Fibroblast of gingiva (primary cell): ENCODE measurements around the gene PDK1.

ENCODE experiments used
- DNase-seq: peaks from one replicate; pipeline ENCODE4 v3.0.0-alpha.2; 2011; ENCODE audit warnings: low read depth

The PDK1 gene

DNA sequence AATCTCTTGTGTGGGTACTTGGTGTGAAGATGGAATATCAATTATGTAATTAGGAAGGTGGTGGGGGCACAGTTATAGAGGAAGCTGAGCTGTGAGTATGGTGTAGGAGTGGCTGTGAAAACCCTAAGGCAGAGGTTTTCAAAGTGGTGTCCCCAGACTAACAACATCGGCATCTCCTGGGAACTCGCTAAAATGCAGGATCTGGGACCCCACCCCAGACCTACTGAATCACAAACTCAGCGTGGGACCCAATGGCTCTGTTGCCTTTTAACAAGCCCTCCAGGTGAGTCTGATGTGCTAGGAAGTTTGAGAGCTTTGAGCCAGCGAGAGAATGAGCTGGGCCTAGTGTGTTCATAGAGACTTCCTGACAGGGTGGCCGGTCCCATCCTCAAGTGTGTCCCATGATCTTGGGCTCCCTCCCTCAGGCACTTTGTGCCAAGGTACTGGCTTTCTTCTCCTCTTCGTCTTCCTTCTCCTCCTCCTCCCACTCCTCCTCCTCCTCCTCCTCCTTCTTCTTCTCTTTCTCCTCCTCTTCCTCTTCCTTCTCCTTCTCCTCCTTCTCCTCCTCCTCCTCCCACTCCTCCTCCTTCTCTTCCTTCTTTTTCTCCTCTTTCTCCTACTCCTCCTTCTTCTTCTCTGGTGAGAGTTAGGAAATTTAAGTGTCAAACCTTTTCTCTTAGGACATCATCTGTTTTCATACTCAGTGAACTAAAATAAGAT lies 86.6 kb downstream of the PDK1 start:
- DNase-seq: no peak

DNA sequence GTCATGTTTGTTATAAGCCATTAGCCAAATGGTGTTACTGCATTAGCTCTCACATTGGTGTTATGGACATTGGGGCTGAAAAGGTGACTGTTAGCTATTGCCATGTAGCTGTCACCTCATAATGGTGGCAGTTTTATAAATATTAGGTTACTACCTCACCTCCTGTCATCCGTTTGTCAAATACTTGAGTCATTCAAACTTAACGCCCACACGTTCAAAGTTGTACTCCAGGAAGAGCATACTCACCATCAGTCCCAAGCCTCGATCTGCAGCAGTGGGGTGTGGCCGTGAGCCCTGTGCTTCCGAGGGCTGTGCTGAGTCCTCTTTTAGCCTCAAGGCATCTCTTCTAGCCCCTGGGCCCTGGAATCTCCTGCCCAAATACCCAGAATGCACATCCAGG lies 87.3 kb downstream of the PDK1 start:
- DNase-seq: no peak

DNA sequence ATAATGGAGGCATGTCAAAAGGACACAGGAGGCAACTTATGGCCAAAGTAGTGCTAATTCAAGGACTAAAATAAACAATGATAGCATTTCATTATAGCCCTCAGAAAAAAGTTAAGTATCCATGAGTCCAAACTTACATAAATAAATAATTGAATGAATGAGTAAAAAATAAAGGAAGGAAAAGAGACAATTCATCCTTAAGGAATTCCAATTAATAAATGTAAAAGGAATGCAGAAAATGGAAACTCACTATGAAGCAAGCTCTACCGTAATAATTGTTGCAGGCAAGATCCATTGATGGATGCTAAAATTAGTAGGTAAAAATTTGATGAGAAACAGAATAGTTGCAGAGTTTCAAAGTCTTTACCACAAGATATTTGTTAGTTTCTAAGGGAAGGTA lies 91.5 kb downstream of the PDK1 start:
- peak; percentile 50 for DNase-seq

DNA sequence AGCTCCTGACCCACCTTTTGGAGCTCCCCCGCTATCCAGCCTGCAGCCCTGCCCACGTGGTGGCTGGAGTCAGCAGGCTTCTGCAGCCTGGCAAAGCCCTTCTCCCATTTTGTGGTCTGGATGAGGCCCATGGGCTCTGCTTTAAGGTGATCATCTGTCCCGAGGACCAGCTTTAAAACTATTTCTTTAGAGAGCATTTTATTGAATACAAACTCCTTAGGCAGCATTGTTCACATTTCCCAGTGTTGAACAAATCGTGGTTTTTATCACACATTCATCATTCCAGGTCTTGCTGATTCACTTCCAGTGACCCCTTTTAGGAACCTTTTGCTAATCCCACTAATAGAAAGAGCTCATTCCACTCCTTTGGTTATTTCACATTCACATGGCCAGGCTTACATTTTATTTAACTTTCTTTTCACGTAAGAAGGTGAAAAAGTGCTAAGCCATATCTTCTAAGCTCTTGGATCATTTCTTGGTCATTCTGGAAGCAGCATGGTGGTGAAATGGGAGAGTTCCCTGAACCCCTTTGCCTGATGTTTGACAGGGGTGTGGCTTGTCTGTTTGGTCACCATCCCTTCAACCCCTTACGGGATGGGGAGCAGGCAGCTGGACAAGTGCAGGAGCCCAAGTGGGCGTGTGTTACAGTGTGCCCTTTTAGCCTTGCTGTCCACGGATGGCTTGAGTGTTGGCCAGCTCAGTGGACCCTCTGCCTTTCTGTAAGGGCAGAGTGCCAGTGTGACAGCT lies 99.4 kb downstream of the PDK1 start:
- DNase-seq: peak; percentile 55

DNA sequence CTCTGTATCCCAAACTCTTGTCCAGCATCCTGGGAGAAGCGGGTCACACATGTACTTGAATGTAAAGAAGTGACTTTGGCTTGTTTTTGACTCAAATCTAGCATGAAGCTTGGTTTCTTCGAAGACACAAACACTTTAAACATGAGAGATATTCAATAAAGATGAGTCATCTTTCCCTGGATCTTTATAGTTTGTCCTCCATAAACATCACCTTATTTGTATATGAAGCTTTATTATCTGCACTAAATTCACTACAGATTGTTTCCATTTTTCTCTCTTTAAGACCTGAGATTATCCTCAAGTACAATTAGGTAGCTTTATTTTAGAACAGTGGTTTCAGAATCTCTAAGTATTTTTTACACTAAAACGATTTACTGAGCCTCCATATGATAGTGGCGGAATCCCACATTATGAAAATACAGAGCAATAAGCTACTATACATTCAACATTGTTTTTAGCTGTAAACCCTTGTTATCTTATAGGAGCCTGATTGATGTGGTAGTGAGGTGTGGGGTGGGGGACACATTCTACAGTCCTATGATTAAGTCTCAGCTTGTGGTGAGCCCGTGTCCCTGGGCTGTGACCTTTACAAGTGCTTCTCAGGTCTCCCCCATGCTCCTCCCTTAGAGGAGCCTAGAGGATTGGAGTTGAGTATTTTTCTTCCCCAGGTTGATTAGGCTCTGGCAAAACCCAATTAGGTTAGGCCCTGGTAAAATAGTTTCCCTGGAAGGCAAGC lies 100.1 kb downstream of the PDK1 start:
- DNase-seq: no peak
